ENCODE results near the gene SOX6.

Gene SOX6

DNA sequence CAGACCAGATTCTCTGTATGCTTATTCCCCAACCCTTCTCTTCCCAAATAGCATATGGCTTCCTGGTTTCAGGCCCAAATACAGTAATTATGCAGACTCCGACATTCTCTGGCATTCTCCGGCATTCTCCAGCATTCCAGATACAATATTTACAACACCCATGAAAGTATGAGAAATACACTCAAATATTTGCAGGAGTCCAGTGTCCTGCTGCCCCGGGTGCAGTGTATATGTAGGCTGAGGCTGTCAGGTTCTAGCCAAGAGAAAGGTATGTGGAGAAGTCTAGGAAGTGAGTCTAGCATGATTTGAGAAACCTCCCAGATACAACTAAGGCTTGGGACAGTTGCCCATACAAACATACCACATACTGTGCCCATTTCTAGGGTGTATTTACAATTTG lies 160.7 kb downstream of the SOX6 start:
- Mint-ChIP-seq H3K27me3 (no peaks in the 10 kb centered on the region), H3K9me3 (no peaks in the 10 kb centered on the region), H3K36me3 (ENCODE audit: low read depth) (no peaks in the 10 kb centered on the region), H3K4me1 (ENCODE audit: low read depth) (no peaks in the 10 kb centered on the region), H3K4me3 (no peak overlapping the region), H3K27ac (no peak overlapping the region)
- intact Hi-C loops (cut with micrococcal nuclease): no loop called here

GRCh38 chr11:16194566-16194965 lies 161.8 kb downstream of the SOX6 start:
- intact Hi-C loops (cut with micrococcal nuclease): no loop called here
- Mint-ChIP-seq H3K27ac (no peak overlapping the region), H3K4me1 (ENCODE audit: low read depth) (no peaks in the 10 kb centered on the region), H3K4me3 (no peak overlapping the region), H3K27me3 (no peaks in the 10 kb centered on the region), H3K9me3 (no peaks in the 10 kb centered on the region), H3K36me3 (ENCODE audit: low read depth) (no peaks in the 10 kb centered on the region)

- Mint-ChIP-seq H3K4me3 (no peak overlapping the region), H3K27me3 (no peaks in the 10 kb centered on the region), H3K36me3 (ENCODE audit: low read depth) (no peaks in the 10 kb centered on the region), H3K27ac (no peak overlapping the region), H3K9me3 (no peaks in the 10 kb centered on the region), H3K4me1 (ENCODE audit: low read depth) (no peaks in the 10 kb centered on the region)
- intact Hi-C loops (cut with micrococcal nuclease): no loop called here
Measured at GRCh38 chr11:16193897-16194381, 162.4 kb downstream of the SOX6 start.

GRCh38 chr11:16191868-16192240 lies 164.5 kb downstream of the SOX6 start:
- Mint-ChIP-seq H3K4me1 (ENCODE audit: low read depth) (no peaks in the 10 kb centered on the region), H3K4me3 (no peak overlapping the region), H3K27ac (no peak overlapping the region), H3K27me3 (no peaks in the 10 kb centered on the region), H3K9me3 (no peaks in the 10 kb centered on the region), H3K36me3 (ENCODE audit: low read depth) (no peaks in the 10 kb centered on the region)
- intact Hi-C loops (cut with micrococcal nuclease): no loop called here

DNA sequence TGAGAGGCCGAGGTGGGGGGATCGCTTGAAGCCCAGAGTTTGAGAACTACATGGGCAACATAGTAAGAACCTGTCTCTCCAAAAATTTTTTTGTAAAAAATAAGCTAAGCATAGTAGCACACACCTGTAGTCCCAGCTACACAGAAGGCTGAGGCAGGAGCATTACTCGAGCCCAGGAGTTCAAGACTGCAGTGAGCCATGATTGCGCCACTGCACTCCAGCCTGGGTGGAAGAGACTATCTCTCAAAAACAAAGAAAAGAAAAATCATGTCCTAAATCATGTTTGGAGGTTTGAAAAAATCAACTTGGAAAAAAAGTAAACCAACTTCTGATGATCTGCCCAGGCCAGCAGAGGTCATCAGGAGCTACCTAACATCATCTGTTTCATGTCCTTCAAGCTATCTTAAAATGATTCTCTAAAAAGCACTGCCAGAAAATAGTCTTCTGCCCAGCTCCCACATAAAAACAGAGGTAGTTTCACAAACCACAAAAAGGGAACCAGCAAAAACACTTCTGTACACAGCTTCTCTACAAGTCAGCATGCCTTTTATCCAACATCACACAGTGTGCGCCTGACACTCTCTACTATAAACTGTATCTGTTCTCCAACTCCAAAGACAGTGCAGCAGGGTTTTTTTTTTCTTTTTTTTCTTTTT lies 165.0 kb downstream of the SOX6 start:
- no peak overlapping the region for H3K4me3 Mint-ChIP-seq
- no peak overlapping the region for H3K27ac Mint-ChIP-seq
- intact Hi-C loops (cut with micrococcal nuclease): no loop called here
- no peaks in the 10 kb centered on the region for H3K36me3 Mint-ChIP-seq (ENCODE audit: low read depth)
- no peaks in the 10 kb centered on the region for H3K27me3 Mint-ChIP-seq
- H3K4me1 Mint-ChIP-seq (ENCODE audit: low read depth): no peaks in the 10 kb centered on the region
- H3K9me3 Mint-ChIP-seq: no peaks in the 10 kb centered on the region

DNA sequence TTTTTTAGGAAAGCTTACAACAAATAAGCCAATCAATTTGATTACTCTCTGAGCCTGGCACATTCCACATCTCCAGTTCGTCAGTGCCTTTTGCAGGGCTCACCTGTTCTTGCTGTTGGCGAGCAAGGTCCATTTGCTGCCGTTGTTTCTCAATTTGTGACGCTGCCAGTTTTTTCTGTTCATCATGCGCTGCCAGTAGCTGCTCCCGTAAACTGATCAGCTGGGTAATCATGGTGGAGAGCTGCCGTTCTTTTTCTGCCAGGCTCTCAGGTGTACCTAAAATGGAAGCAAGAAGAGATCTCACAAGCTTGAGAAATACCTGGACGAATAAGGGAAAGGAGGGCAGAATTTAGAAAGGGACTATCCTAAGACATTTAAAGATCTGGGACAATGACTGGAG lies 169.7 kb downstream of the SOX6 start:
- no peaks in the 10 kb centered on the region for H3K27me3 Mint-ChIP-seq
- no peaks in the 10 kb centered on the region for H3K4me1 Mint-ChIP-seq (ENCODE audit: low read depth)
- no peaks in the 10 kb centered on the region for H3K36me3 Mint-ChIP-seq (ENCODE audit: low read depth)
- no peaks in the 10 kb centered on the region for H3K9me3 Mint-ChIP-seq
- no peak overlapping the region for H3K4me3 Mint-ChIP-seq
- intact Hi-C loops (cut with micrococcal nuclease): no loop called here
- no peak overlapping the region for H3K27ac Mint-ChIP-seq

DNA sequence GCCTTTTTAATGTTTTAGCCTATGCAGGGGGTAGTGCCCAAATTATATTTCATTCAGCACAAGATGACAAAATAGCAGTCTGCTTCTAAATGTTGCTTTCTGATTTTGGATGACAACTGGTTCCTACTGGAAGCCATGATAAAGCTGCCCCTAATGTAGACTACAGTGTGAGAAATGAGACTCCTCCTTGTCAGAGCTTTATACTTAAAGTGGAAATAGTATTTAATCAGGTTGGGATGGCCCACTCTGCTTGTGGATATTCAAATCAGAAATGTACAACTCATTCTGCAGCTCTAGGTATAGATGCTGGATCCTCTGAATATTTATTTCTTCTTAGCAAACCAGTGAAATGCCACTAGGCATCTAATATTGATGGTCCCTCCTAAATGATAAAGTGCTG lies 171.3 kb downstream of the SOX6 start:
- Mint-ChIP-seq H3K4me3 (no peak overlapping the region), H3K4me1 (ENCODE audit: low read depth) (no peaks in the 10 kb centered on the region), H3K27me3 (no peaks in the 10 kb centered on the region), H3K36me3 (ENCODE audit: low read depth) (no peaks in the 10 kb centered on the region), H3K27ac (no peak overlapping the region), H3K9me3 (no peaks in the 10 kb centered on the region)
- intact Hi-C loops (cut with micrococcal nuclease): no loop called here

- Mint-ChIP-seq H3K4me3 (no peak overlapping the region), H3K9me3 (no peaks in the 10 kb centered on the region), H3K36me3 (ENCODE audit: low read depth) (no peaks in the 10 kb centered on the region), H3K27ac (no peak overlapping the region), H3K27me3 (no peaks in the 10 kb centered on the region), H3K4me1 (ENCODE audit: low read depth) (no peaks in the 10 kb centered on the region)
- intact Hi-C loops (cut with micrococcal nuclease): no loop called here
Measured at GRCh38 chr11:16184588-16184987, 171.8 kb downstream of the SOX6 start.

- H3K4me1 Mint-ChIP-seq (ENCODE audit: low read depth): no peaks in the 10 kb centered on the region
- no peaks in the 10 kb centered on the region for H3K36me3 Mint-ChIP-seq (ENCODE audit: low read depth)
- H3K9me3 Mint-ChIP-seq: no peaks in the 10 kb centered on the region
- intact Hi-C loops (cut with micrococcal nuclease): no loop called here
- H3K27ac Mint-ChIP-seq: no peak overlapping the region
- H3K4me3 Mint-ChIP-seq: no peak overlapping the region
- no peaks in the 10 kb centered on the region for H3K27me3 Mint-ChIP-seq
Measured at GRCh38 chr11:16182553-16182952, 173.8 kb downstream of the SOX6 start.

- H3K4me1 Mint-ChIP-seq (ENCODE audit: low read depth): no peaks in the 10 kb centered on the region
- no peak overlapping the region for H3K4me3 Mint-ChIP-seq
- no peaks in the 10 kb centered on the region for H3K9me3 Mint-ChIP-seq
- no peaks in the 10 kb centered on the region for H3K27me3 Mint-ChIP-seq
- intact Hi-C loops (cut with micrococcal nuclease): no loop called here
- H3K27ac Mint-ChIP-seq: no peak overlapping the region
- no peaks in the 10 kb centered on the region for H3K36me3 Mint-ChIP-seq (ENCODE audit: low read depth)
Measured at GRCh38 chr11:16180868-16181267, 175.5 kb downstream of the SOX6 start.

- H3K27me3 Mint-ChIP-seq: no peaks in the 10 kb centered on the region
- no peak overlapping the region for H3K27ac Mint-ChIP-seq
Measured at GRCh38 chr11:16179676-16180075, 176.7 kb downstream of the SOX6 start.

DNA sequence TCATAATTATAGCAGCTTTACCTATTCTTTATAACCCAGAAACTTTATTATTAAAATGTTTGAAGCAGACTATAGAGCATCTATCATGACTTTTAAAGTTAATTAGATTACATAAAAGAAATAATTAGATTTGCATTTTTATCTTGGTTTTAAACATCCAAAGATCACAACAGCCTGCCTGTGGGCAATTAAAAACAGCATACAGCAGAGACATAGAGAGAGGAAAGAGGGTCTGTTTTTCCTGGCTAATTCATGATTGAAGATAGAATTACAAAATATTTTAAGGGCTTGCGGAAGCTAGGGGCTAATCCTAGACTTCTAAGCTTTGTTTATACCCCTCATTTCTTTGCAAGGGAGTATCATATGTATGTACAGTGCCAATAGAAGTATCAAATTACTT lies 178.1 kb downstream of the SOX6 start:
- no peak overlapping the region for H3K27ac Mint-ChIP-seq
- H3K9me3 Mint-ChIP-seq: no peaks in the 10 kb centered on the region
- intact Hi-C loops (cut with micrococcal nuclease): no loop called here
- no peaks in the 10 kb centered on the region for H3K36me3 Mint-ChIP-seq (ENCODE audit: low read depth)
- H3K27me3 Mint-ChIP-seq: no peaks in the 10 kb centered on the region
- no peak overlapping the region for H3K4me3 Mint-ChIP-seq
- H3K4me1 Mint-ChIP-seq (ENCODE audit: low read depth): no peaks in the 10 kb centered on the region

More at GRCh38 chr11:16179676-16180075, 176.7 kb downstream of the SOX6 start:
- Mint-ChIP-seq H3K9me3 (no peaks in the 10 kb centered on the region), H3K4me1 (ENCODE audit: low read depth) (no peaks in the 10 kb centered on the region), H3K36me3 (ENCODE audit: low read depth) (no peaks in the 10 kb centered on the region), H3K4me3 (no peak overlapping the region)
- intact Hi-C loops (cut with micrococcal nuclease): no loop called here

DNA sequence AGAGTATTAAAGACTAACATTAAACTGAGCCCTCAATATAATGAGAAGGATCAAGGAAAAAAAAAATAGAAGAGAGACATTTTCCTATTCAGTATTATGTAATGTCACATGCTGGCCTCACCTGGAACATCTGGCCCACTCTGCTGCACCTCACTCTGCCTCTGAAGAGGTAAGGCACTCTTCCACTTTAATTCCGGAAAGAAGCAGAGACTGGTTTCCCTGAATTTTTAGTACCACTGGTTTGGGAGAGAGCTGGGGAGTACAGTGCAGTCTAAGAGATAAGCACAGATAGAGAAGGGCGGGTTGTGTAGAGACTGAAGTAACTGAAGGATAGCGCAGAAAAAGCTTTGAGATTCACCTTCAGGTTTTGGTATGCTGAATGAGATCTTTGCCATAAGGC lies 178.7 kb downstream of the SOX6 start:
- H3K27me3 Mint-ChIP-seq: no peaks in the 10 kb centered on the region
- intact Hi-C loops (cut with micrococcal nuclease): no loop called here
- H3K4me3 Mint-ChIP-seq: no peak overlapping the region
- H3K27ac Mint-ChIP-seq: no peak overlapping the region
- no peaks in the 10 kb centered on the region for H3K36me3 Mint-ChIP-seq (ENCODE audit: low read depth)
- H3K9me3 Mint-ChIP-seq: no peaks in the 10 kb centered on the region
- no peaks in the 10 kb centered on the region for H3K4me1 Mint-ChIP-seq (ENCODE audit: low read depth)

GRCh38 chr11:16173798-16174197 lies 182.5 kb downstream of the SOX6 start:
- Mint-ChIP-seq H3K9me3 (no peaks in the 10 kb centered on the region), H3K27me3 (no peaks in the 10 kb centered on the region), H3K27ac (no peak overlapping the region), H3K4me3 (no peak overlapping the region), H3K36me3 (ENCODE audit: low read depth) (no peaks in the 10 kb centered on the region), H3K4me1 (ENCODE audit: low read depth) (no peaks in the 10 kb centered on the region)
- intact Hi-C loops (cut with micrococcal nuclease): no loop called here

GRCh38 chr11:16171882-16172281 lies 184.5 kb downstream of the SOX6 start:
- Mint-ChIP-seq H3K36me3 (ENCODE audit: low read depth) (no peaks in the 10 kb centered on the region), H3K4me1 (ENCODE audit: low read depth) (no peaks in the 10 kb centered on the region), H3K27me3 (no peaks in the 10 kb centered on the region), H3K9me3 (no peaks in the 10 kb centered on the region), H3K27ac (no peak overlapping the region), H3K4me3 (no peak overlapping the region)
- intact Hi-C loops (cut with micrococcal nuclease): no loop called here
